HS-27A (cell line): ENCODE data around the gene RNF175.

ENCODE experiments used
- DNase-seq: peaks from one replicate; pipeline ENCODE4 v3.0.0-alpha.2; 2012; ENCODE audit warnings: low read depth, missing footprints

Gene RNF175

DNA sequence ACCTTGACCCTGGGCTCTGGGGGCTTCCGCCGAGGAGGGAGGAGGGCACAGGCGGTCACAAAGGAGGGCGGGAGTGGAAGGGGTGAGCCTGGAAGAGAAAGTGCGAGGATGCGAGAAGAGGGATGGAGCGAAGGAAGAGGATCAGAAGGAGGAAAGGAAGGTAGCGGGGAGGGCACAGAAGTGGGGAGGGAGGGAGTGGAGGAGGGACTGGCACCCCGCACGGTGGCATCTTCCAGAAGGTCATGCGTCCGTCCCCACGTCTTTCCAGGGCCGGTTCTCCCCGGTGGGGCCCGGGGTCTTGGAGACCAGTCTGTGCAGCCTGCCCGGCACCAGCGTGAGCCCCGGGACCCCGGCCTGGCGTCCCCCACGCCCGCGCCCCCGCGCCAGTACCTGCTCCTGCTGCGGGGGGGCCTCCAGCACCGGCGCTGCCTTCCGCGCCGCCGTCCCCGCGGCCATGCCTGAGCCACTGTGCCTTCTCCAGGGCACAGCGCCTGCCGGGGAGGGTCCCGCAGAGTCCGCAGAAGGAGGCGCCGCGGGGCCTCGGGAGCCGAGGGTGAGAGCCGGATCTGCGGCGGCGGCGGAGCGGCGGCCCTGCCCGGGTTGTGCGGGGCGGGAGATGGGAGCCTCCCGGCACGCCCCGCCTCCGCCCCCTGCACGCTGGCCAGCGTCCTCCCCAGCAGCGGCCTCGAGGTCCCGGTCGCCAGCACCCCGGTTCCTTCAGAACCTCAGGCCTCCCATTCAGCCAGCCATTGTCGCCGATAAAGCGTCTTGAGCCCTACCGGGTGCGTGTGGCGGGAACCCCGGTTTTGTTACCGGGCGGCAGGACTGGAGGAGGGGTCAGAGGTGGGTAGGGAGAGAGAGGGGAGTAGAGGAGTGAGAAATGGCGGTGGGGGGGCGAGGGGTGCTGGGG, at the start of gene RNF175:
Gene RNF175, minus strand, starts transcription at position 618 of the 910 bp plus-strand sequence. Its CDS starts 162 bp downstream, at position 456.
- DNase-seq, result no peak

- no peak for DNase-seq
These were observed 49.5 kb upstream of the RNF175 start for GRCh38 chr4:153809307-153809706.

DNA sequence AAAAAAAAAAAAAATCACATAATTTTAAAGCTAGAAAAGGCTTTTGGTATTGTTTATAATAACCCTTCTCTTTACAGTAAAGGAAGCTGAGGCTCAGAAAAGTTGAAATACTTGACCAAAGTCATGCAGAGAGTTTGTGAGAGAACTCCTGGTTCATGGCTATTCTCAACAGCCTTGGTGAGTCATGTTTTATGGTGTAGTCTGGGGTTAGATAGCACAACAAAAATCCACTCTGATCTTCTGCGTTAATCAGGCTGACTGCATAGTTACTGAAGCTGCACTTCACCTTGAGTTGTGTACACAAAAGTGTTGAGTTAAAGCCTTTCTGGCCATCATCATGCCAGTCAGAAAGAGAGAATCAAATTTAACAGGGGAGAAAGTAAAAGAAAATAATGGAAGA, 48.4 kb upstream of the RNF175 start:
- no peak for DNase-seq

DNA sequence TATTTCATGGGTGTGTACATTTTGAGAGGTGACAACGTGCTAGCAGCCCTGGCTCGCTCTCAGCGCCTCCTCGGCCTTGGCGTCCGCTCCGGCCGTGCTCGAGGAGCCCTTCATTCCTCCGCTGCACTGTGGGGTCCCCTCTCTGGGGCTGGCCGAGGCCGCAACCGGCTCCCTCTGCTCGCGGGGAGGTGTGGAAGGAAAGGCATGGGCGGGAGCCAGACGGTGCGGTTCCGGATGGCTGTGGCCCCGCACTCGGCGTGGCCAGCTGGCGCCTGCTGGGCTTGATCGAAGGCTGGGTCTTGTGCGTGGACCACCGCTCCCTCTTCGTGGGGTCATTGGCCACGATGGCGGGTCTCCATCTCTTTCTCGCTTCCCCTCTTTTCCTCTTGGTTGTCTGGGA, 46.2 kb upstream of the RNF175 start:
- no peak for DNase-seq

DNA sequence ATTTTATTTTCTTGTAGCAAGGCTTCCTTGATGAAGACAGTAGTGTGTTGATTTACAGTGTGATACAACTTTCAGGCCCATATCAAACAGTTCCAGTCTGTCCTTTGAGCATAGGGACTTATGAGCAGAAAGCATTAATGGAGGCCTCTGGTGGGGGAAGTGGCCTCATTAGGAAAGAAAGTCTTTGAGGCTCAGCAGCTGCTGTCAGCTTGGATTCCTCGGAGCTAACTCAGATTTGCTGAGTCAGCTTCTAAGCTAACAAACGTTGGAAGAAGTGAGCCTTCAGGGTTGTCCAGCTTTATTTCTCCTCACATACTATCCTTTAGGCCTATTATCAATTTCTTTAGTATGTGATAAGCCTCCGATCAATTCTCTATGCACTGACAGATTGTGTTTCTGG, 44.9 kb upstream of the RNF175 start:
- DNase-seq, result no peak

DNA sequence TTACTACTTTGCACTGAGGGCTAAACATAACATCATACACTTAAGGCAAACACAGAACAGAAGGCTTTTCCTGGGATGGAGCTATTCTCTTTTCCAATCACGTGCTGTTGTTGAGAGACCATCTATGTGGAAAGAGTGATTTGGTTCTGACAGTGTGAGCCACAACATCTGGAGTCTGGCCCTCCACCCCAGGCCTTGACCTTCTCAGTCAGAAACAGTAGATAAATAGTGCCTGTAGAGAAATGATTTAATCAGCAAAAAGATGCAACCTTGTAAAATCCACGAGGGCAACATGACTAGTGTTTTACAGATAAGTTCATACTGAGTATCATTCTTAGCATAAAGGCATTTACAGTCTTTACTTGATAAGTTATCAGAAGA, 39.9 kb upstream of the RNF175 start:
- no peak for DNase-seq

DNA sequence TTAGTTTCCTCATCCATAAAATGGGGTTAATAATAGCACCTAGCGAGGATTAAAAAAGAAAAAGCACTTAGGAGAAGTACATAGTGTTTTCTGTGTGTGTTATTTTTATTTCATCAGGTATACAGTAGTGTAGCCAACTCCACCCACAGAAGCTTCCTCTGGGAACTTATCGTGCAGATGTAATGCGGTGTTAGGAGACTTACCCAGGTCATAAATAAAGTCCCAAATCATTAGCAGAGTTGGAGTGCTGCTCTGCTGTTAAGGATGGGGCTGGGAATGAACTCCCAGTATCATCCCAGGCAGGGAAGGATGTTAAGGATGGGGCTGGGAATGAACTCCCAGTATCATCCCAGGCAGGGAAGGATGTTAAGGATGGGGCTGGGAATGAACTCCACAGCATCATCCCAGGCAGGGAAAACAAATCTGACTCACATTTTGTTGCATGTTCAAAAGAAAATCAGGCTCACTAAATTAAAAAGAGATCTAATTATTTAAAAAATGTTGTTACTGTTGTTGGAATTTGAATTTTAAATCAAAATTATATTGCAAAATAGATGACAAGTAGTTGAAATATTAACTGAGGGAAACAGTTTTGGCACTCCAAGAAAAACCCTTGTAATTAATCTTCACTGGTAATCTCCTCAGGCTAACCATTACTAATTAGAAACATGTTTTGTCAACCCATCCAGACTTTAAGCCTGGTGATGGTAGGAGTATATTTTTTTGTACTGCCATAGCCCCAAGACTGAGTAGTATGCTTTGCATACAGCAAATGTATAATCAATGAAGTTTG, 39.3 kb upstream of the RNF175 start:
- no peak for DNase-seq

GRCh38 chr4:153798420-153798819, 38.6 kb upstream of the RNF175 start:
- DNase-seq, result no peak

DNA sequence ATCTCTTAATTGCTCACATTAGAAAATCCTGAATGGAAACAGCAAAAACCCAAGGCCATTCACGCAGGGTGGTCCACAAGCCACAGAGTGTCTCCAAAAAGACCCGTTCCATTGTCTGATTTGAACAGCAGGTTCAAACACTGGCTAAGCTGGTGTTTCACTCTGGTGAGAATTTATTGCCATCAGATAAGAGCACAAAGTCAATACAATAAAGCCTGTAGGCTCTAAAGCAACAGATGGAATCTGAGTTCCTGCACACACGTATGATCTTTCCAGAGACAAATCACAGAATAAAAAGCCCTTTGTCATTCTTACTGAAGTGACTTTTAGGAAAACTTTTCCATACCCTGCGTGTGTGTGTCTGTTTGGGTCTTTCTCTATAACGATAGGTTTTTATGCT, 34.2 kb upstream of the RNF175 start:
- no peak for DNase-seq

DNA sequence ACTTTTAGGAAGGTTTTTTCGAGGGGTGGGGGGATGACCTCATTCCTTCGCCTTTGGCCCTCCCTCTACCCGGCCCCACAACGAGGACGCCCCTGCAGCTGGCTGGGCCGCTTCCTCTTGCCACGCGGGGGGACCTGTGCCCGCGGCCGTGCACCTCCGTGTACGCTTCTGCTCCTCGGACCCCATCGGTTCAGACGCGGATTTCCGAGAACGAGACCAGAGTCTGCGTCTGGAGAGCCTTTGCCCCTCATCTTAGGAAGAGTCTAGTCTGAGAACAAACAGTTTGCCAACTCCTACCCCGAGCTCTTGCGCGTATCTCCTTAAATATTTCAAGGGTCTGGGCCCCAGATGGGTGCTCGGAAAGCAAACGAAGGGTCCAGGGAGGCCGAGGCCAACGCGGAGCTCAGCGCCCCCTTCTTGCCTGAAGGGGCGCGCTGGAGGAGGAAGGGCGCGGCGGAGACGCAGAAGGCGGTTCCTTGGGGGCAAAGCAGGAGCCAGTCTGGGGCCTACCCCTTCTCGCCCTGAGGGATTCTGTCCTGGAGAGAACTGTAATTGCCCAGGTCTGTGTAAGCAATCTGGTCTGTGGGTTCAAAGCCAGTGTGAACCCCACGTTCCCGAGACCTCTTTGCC, 32.9 kb upstream of the RNF175 start:
- DNase-seq, result no peak

- no peak for DNase-seq
These were observed 32.2 kb upstream of the RNF175 start for GRCh38 chr4:153791746-153792617.

DNA sequence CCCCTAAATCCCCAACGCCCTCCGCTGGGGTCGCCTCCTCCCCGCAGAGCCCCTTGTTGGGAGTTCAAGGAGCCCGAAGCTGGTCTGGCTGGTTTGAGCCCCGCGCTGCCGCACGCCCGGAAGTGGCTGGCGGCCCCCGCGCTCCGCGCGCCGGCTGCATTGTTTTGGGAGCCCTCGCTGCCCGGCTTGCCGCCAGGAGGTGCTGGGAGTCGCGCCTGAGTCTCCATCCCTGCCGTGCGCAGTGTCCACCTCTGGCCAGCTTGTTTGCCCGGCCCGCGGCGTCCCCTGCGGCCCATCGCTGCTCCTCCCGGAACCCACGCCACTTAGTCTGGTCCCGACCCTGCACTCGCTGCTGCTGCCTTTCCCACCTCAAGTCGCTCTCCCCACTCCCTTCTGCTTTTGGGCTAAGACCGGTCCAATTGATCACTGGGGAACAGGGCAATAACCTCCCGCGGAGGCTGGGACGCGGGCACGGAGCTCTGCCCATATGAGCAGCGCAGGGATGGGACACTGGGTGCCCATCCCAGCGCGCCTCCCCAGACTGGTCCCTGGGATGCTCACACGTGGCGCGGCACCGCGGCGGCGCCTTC, 31.2 kb upstream of the RNF175 start:
- no peak for DNase-seq

GRCh38 chr4:153790500-153790865, 30.7 kb upstream of the RNF175 start:
- no peak for DNase-seq

DNA sequence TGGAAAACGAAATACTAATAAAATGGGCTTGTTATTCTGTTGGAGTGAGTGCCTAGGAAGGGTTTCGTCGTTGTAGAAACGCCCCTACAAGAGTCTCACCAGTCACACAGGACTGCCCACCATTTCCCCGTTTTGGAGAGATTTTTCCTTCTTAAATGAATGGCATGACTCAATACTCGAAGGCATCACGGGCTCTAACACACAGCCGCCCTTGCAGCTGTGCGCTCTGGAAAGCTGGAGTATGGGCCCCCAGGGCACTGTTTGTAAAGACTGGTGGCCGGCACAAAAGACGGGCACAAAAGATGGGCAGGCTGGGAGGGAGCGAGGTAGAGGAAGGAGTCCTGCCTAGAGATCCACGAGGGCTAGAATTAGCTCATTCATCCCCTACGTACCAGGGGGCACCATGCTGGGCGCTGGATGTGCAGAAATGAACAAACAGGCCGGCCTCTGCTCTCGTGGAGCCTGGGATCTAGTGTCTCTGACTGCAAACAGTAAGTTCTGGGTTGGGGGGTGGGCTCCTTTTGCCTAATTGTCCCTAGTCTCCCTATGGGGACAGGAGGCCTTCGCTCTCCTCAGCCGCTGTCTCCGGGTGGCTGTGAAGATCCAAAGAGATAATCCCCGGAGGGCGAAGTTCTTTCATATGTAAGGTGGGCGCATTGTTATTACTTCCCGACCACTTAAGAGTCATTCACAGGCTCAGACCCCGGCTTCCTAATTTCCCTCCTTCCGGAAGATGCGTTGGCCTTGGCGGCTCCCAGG, 30.1 kb upstream of the RNF175 start:
- DNase-seq, result no peak

DNA sequence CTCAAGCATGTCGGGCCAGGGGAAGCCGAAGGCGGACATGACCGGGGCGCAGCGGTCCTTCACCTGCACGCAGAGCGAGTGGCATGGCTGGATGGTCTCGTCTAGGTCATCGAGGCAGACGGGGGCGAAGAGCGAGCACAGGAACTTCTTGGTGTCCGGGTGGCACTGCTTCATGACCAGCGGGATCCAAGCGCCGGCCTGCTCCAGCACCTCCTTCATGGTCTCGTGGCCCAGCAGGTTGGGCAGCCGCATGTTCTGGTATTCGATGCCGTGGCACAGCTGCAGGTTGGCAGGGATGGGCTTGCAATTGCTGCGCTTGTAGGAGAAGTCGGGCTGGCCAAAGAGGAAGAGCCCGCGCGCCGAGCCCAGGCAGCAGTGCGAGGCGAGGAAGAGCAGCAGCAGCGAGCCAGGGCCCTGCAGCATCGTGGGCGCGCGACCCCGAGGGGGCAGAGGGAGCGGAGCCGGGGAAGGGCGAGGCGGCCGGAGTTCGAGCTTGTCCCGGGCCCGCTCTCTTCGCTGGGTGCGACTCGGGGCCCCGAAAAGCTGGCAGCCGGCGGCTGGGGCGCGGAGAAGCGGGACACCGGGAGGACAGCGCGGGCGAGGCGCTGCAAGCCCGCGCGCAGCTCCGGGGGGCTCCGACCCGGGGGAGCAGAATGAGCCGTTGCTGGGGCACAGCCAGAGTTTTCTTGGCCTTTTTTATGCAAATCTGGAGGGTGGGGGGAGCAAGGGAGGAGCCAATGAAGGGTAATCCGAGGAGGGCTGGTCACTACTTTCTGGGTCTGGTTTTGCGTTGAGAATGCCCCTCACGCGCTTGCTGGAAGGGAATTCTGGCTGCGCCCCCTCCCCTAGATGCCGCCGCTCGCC, 28.8 kb upstream of the RNF175 start, which contains the start of gene SFRP2:
Gene SFRP2, minus strand, starts transcription at position 671 of the 864 bp plus-strand sequence. Its CDS starts 248 bp downstream, at position 423.
- DNase-seq, result no peak

DNA sequence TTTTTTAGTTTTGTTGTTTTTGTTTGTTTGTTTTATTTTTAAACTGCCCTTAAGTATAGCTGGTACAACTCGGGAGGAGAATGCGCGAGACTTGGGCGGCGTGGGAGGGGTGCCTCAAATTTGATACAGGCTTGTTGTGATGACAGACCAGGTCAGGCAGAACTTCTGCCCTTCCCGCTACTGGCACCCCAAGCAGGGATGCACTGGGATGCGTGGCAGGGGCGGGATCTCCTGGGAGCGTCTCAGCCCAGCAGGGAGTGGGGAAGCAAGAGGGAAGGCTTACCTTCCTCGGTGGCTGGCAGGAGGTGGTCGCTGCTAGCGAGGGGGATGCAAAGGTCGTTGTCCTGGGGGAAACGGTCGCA, 28.2 kb upstream of the RNF175 start:
- no peak for DNase-seq

- no peak for DNase-seq
These were observed 27.8 kb upstream of the RNF175 start for GRCh38 chr4:153787575-153787974.

DNA sequence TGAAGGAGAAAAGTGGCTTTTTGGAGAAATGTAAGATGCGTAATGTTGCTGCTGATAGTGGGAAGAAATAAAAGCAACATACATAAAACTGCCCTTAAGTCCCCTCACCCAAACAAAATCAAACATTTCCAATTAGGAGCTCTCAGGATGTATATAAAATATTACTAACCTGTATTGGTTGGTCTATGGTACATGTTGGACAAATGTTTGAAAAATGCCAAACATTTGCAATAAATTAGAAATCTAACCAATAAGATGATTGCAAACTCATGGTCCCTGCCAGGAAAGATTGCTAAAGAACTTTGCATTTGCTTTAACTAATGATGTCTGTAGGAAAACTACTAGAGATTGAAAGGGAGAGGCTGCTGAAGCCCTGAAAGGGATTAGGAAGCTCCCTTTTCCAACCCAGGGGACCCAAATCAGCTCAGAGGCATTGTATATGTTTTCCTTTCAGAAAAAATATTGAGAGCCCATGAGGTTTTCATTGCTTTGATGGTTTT, 27.3 kb upstream of the RNF175 start:
- DNase-seq, result no peak
